ENCODE data around the gene TAF12.
"Not testable (repeated sequence)": the region's sequence is repeated elsewhere in the genome, so short reads cannot be mapped to it uniquely, and the experiment has no call there.

TAF12 gene, protein sequence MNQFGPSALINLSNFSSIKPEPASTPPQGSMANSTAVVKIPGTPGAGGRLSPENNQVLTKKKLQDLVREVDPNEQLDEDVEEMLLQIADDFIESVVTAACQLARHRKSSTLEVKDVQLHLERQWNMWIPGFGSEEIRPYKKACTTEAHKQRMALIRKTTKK

DNA sequence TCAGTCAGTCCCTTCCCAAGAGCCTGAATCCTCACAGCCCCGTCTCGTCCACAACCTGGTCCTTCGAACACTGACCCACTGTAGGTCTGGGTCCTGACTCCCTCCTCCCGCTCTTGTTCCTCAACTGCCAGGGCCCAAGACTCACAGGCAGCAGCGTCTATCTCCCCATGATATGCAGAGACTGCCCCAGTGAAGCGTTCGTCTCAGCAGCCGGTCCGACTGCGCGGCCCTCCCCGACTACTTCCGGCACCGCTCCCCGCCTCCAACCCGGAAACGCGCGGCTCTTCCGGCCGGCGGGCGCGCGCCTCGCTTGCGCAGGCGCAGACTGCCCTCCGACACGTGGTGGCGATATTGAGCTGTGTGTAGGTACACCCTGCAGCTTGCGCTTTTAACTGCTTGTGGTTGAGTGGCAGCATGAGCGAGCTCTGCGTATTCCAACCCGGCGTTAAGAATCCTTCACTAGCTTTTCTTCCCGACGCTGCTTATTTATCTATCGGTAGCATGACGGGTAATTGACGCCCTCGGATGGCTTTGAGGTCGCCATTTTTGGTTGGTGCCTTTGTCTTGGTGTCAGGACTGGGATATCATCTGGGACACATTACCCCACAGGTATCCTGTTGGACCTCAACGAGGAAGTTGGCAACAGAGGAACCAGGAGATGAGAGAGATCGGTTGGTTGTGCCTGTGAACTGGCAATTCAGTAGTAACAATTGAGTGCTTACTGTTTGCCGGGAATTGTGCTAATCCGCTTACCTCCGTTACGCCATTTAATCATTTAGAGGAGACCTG, at the start of gene TAF12:
Gene TAF12, minus strand, starts transcription at position 221 of the 789 bp plus-strand sequence. CDS start 20,986 bp downstream, outside the sequence.
- peak; percentile 60 for DNase-seq (ENCODE audit: low read depth, low spot score)
- ChIA-PET CTCF (interaction anchor here (0.9 to 2.4 kb wide), 7 partner anchors 25 to 283 kb away, joined by 3 to 12 read pairs (median 4); partner anchors contain the start of genes GMEB1 and YTHDF2), POLR2A (interaction anchor here (0.6 to 2.9 kb wide), 13 partner anchors 13 to 283 kb away, joined by 3 to 20 read pairs (median 4); partner anchors contain the start of genes GMEB1 and YTHDF2)
- peak; percentile 39 for TF ChIP-seq CTCF (IDR thresholded peaks at IDR 0.05; ENCODE audit: insufficient read depth, low read length, missing control alignments)
- H3K4me3 ChIP-seq (ENCODE audit: low read depth, low read length), result peak within 1 kb of the TSS; percentile 97

GRCh38 chr1:28691627-28692026, 48.8 kb upstream of the TAF12 start:
- DNase-seq (ENCODE audit: low read depth, low spot score); CTCF ChIA-PET; H3K4me3 ChIP-seq (ENCODE audit: low read depth, low read length); POLR2A ChIA-PET: not testable (repeated sequence)

- ChIA-PET POLR2A (no interaction called here), CTCF (interaction anchor here (0.9 kb wide), 1 partner anchor 52 kb away, joined by 4 read pairs; the partner anchor contains the start of gene YTHDF2)
- no peak overlapping the region for H3K4me3 ChIP-seq (ENCODE audit: low read depth, low read length)
- no peak for TF ChIP-seq CTCF (IDR thresholded peaks at IDR 0.05; ENCODE audit: insufficient read depth, low read length, missing control alignments)
- DNase-seq (ENCODE audit: low read depth, low spot score), result no peak
Observed at GRCh38 chr1:28684937-28685336, 42.1 kb upstream of the TAF12 start.

DNA sequence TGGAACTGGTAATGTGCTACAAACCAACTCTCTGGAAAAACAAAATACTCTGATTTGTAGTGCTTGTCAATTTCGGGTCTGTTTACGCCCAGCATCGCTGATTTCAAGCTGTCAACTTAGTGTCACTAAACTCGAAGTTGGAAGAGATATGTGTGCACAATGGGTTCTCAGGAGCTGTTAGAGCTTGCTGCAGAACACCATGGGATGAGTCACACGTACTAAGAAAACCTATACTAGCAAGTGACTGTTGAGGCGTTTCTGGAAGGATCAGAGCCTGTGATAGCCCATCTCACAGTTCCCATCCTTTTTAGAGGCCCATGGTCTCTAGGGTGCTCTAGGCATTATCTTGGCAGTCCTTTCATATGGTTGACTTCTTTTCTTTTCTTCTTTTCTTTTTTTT, 40.0 kb upstream of the TAF12 start:
- ChIA-PET CTCF (interaction anchor here (1.0 to 1.1 kb wide), 2 partner anchors 54 to 80 kb away, joined by 3 to 4 read pairs; partner anchors contain the start of gene YTHDF2), POLR2A (interaction anchor here (1.3 kb wide), 1 partner anchor 54 kb away, joined by 3 read pairs; the partner anchor contains the start of gene YTHDF2)
- TF ChIP-seq CTCF (IDR thresholded peaks at IDR 0.05; ENCODE audit: insufficient read depth, low read length, missing control alignments), result no peak
- no peak overlapping the region for H3K4me3 ChIP-seq (ENCODE audit: low read depth, low read length)
- DNase-seq (ENCODE audit: low read depth, low spot score), result no peak

GRCh38 chr1:28680151-28680550, 37.3 kb upstream of the TAF12 start:
- no peak for DNase-seq (ENCODE audit: low read depth, low spot score)
- CTCF ChIA-PET, result no interaction called here
- POLR2A ChIA-PET, result no interaction called here
- H3K4me3 ChIP-seq (ENCODE audit: low read depth, low read length), result no peak overlapping the region
- no peak for TF ChIP-seq CTCF (IDR thresholded peaks at IDR 0.05; ENCODE audit: insufficient read depth, low read length, missing control alignments)

DNA sequence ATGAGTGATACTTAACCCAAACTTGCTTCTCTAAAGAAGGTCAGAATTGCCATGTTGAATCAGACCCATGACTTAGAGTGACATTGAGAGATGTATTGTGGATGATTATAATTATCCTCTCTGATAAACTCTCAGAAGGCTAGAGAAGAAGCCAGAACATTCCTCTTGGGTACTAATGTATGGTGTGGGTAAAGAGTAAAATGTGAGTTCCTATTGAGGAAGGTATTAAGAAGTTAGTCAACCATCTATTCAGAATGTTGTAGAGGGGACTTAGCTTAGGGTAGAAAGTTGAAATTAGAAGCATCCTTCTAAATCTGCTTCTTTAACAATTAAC, 33.0 kb upstream of the TAF12 start:
- no peak for DNase-seq (ENCODE audit: low read depth, low spot score)
- ChIA-PET POLR2A (no interaction called here), CTCF (interaction anchor here (2.0 kb wide), 1 partner anchor 60 kb away, joined by 5 read pairs; the partner anchor contains the start of gene YTHDF2)
- H3K4me3 ChIP-seq (ENCODE audit: low read depth, low read length), result no peak overlapping the region
- no peak for TF ChIP-seq CTCF (IDR thresholded peaks at IDR 0.05; ENCODE audit: insufficient read depth, low read length, missing control alignments)

DNA sequence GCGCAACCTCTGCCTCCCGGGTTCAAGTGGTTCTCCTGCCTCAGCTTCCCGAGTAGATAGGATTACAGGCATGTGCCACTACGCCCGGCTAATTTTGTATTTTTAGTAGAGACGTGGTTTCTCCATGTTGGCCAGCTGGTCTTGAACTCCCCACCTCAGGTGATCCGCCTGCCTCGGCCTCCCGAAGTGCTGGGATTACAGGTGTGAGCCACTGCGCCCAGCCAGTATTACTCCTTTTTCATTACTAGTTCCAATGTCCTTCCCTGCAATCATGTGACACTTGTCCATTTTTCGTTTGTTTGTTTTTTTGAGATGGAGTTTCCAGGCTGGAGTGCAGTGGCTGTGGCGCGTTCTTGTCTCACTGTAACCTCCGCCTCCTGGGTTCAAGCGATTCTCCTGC, 30.1 kb upstream of the TAF12 start:
- CTCF ChIA-PET; POLR2A ChIA-PET; DNase-seq (ENCODE audit: low read depth, low spot score); H3K4me3 ChIP-seq (ENCODE audit: low read depth, low read length): not testable (repeated sequence)

All from AG04449 (cell line).